GM18520 (cell line): Measurements from ENCODE around the gene RSPH1.

Source experiments
- ATAC-seq: cut with Tn5 transposase; IDR thresholded peaks from one replicate; pipeline ENCODE4 v1.9.1; 2021; ENCODE audit not compliant: unreplicated experiment

RSPH1 gene

GRCh38 chr21:42532466-42533181 lies 36.6 kb upstream of the RSPH1 start:
- no peak for ATAC-seq

GRCh38 chr21:42531771-42532170 lies 35.7 kb upstream of the RSPH1 start:
- ATAC-seq = no peak

DNA sequence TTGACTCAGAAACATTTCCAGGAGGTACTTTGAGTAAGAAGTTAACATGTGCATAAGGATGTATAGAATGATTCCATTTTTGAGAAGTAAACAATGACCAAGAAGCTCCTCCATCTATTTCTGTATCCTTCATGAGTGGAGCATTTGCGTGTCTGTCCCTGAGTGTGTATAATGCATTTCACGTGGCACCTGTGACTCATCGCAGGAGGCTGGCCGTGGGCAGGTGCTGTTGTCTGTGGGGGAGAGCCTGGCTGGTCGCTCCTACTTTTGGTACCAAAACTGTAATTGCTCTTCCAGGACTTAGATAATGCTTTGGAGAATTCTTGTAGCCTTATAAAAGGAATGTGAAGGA lies 34.1 kb upstream of the RSPH1 start:
- ATAC-seq = no peak

- ATAC-seq = no peak
These were observed 31.6 kb upstream of the RSPH1 start for GRCh38 chr21:42527489-42528158.

DNA sequence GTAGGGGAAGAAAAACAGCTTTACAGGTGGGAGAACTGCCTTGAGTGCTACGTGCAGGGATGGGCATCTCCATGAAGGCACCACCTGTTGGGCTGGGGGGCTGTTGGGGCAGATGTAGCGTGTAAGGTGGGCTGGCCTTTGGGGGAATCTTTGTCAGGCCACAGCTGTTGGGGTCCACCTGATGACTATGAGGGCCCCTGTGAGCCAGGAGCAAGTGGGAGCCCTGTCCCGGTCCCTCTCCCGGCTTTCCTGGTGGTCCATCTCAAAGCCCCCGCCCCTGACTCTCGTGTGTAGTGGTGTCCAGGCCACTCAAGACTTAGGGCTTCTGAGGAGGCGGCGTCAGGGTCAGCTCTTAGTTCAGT lies 31.1 kb upstream of the RSPH1 start:
- ATAC-seq = no peak

DNA sequence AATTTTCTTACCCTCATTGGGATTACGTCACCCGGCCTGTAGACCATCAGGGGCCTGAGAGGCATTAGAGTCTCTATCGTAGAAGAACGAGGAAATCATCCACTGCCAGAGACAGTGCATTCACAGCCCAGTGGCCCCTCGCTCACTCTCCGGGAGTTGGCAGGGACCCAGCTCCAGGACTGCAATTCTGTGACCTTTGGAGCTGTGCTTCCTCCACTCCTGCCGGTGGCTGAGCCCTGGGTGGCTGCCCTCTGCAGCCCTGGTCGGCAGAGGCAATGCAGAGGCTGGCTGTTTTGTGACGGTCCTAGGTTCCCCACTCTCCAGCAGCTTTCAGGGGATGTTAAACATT lies 30.3 kb upstream of the RSPH1 start:
- ATAC-seq = no peak

- no peak for ATAC-seq
These were observed 29.8 kb upstream of the RSPH1 start for GRCh38 chr21:42525676-42526378.

GRCh38 chr21:42525029-42525581 lies 29.1 kb upstream of the RSPH1 start:
- ATAC-seq = peak; percentile 25

- peak; percentile 76 for ATAC-seq
These were observed 28.5 kb upstream of the RSPH1 start for GRCh38 chr21:42524341-42525028.

DNA sequence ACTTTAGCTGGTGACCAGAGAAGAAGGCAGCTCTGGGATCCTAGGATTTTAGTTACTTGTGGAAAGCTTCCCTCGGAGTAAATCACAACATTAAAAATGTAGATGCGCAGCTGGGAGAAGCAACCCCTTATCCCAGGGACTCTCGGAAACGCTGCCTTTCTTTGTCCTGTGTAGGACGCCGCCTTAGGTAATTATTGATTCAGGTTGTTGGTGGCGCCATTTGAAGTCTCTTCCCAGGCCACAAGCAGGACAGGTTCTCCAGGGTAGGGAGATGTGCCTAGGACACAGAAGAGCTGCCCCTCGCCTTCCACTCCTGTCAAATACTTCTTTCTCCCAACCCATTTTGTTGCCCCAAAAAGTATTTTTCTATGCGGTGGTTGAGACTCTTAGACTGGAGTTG lies 27.9 kb upstream of the RSPH1 start:
- ATAC-seq = no peak

DNA sequence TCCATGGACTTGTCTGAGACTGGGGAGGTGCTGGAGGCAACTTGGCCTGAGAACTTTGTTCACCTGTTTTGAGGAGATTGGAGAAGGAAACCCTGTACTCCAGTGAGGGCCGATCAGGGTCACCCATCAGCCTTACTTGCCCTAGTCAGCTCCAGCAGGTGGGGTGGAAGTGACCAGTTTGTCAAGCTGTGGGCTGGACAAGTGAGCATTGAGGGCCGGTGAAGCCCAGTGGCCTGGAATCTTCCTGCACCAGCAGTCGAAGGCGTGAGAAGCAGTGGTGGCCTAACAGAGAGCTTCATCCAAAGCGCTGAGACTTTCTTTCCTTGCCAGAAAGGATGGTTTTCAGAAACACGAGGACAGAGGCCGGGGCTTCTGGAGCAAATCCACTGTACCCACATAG lies 27.2 kb upstream of the RSPH1 start:
- no peak for ATAC-seq

DNA sequence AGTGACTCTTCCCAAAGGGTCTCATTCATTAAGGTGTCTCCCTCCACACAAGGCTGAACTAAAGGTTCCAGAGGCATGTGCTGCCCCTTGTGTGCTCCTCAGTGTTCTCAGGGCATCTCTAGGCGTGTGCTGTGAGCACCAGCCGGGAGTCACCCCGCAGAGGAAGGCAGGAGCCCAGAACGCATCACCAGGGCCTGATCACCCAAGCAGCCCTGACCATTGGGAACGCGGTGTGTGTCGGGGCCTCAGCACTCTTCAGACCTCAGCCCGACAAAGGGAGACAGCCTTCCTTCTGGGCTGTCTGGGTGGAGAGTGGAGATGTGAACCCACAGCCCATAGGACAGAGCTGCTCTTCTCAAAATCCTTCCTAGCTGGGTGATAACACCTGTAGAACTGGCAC lies 26.7 kb upstream of the RSPH1 start:
- ATAC-seq = no peak

DNA sequence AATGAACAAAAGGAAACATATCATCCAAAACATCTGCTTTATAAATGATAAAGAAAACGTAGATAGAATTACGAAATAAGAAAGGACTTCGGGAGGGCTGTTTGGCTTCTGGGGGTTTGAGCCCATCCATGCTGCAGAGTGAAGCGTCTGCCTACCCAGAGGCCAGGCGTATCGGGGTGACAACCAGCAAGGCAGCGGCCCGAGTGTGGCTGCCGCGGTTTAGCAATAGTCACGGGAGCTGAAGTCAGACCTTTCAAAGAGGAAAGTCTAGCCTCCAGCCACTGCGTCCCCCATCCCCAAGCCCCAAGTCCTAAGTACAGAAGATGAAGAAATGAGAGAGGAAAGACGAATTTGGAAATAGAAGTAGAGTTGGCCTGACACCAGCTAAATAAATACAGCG lies 26.2 kb upstream of the RSPH1 start:
- ATAC-seq = no peak

GRCh38 chr21:42521805-42522204 lies 25.8 kb upstream of the RSPH1 start:
- ATAC-seq = no peak

- no peak for ATAC-seq
These were observed 25.4 kb upstream of the RSPH1 start for GRCh38 chr21:42521384-42521783.

GRCh38 chr21:42520628-42521253 lies 24.7 kb upstream of the RSPH1 start:
- no peak for ATAC-seq

DNA sequence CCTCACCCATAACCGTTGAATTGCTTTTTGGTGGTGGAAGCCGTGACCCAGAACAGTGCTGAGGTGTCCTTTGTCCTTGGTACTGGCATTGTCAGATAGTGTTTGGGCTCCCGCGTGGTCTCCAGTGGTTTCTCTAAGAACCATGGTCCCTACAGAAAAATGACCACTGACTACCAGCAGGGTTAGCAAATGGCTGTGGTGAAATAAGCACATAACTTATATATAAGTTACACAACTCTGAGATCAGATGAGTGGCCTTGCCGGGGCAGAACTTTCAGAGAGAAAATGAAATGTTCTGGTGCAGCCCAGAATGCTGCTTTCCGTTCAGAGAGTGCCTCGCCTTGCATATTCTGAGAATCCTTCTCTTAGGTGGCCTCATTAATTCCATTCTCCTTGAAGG lies 22.6 kb upstream of the RSPH1 start:
- no peak for ATAC-seq

GRCh38 chr21:42518215-42518614 lies 22.2 kb upstream of the RSPH1 start:
- no peak for ATAC-seq

DNA sequence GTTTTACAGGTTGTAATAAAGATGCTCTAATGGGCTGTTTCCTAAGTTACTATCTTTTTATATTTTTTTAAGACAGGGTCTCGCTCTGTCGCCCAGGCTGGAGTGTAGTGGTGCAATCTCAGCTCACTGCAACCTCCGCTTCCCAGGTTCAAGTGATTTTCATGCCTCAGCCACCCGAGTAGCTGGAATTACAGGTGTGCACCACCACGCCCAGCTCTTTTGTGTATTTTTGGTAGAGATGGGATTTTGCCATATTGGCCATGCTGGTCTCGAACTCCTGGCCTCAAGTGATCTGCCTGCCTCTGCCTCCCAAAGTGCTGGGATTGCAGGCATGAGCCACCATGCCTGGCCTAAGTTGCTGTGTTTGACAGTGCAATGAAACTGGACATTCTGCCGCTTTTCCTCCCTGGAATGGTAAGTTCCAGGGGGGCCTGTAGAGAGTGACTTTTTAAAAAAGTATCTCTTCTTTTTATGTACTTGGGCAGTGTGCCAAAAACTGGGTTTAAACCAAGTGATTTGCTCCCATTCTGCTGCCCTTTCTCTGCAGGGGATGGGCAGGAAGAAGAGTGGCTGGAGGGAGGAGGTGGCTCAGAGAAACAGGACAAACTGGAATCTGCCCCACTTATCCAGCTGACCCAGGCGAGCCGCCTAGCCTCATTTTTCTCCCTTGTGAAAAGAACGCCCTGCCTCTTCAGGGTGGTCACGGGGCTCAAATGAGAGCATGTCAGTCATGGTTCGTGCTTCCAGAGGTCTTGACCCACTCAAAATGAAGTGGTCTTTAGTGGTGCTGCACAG lies 19.9 kb upstream of the RSPH1 start:
- no peak for ATAC-seq

GRCh38 chr21:42514883-42515228 lies 18.8 kb upstream of the RSPH1 start:
- ATAC-seq = no peak
